Measurements from ENCODE around the gene ABI2.
"Not testable (repeated sequence)": the region's sequence is repeated elsewhere in the genome, so short reads cannot be mapped to it uniquely, and the experiment has no call there.

DNA sequence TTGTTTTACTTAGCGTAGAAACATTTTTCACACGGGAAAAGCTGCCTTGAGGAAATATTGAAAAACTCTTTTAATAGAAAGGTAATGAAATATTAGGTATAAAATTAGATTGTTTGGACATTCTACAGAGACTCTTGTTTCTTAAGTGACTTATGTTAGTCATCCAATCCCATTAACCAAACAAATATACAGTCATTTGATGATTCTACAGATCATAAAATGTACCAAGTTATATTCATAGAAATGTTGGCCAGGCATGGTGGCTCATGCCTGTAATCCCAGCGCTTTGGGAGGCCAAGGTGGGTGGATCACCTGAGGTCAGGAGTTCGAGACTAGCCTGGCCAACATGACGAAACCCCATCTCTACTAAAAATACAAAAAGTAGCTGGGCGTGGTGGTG, 60.0 kb downstream of the ABI2 start:
- TF ChIP-seq, protein P1, sequence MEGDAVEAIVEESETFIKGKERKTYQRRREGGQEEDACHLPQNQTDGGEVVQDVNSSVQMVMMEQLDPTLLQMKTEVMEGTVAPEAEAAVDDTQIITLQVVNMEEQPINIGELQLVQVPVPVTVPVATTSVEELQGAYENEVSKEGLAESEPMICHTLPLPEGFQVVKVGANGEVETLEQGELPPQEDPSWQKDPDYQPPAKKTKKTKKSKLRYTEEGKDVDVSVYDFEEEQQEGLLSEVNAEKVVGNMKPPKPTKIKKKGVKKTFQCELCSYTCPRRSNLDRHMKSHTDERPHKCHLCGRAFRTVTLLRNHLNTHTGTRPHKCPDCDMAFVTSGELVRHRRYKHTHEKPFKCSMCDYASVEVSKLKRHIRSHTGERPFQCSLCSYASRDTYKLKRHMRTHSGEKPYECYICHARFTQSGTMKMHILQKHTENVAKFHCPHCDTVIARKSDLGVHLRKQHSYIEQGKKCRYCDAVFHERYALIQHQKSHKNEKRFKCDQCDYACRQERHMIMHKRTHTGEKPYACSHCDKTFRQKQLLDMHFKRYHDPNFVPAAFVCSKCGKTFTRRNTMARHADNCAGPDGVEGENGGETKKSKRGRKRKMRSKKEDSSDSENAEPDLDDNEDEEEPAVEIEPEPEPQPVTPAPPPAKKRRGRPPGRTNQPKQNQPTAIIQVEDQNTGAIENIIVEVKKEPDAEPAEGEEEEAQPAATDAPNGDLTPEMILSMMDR (IDR thresholded peaks at IDR 0.05) = not testable (repeated sequence)
- not testable (repeated sequence) for TF ChIP-seq POLR2A (IDR thresholded peaks at IDR 0.05)

All from right lobe of liver (tissue), 4 donors.